GM18508 (cell line): ENCODE data around the gene PPM1H.

Experiments used
- ATAC-seq: cut with Tn5 transposase; IDR thresholded peaks from one replicate; pipeline ENCODE4 v1.9.1; 2021; ENCODE audit warnings: moderate number of reproducible peaks; ENCODE audit not compliant: insufficient read depth, unreplicated experiment

Gene PPM1H

DNA sequence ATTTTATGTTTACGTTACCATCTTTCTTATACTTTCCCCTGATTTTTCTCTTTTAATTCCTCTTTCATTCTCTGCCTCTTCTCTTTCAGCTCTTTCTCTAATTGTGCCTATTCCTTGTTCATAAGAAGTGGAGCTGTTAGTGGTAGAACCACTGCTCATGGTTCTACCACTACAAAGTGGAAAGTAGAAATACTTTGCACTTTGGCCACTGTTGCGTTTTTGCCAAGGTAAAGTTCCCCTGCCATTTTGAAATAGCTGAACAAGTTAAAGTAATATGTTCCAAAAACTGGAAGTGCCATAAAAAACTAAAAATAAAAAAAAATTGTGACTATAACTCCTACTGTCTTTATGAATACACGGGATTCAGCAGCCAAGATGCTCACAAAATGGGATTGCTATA is 337.7 kb downstream of the PPM1H start:
- no peak for ATAC-seq
